HEK293 (cell line): ENCODE results near the gene HLF.

ENCODE experiments used
- CTCF ChIA-PET: fragments of 350-600 bp; formaldehyde crosslinking; extraction: SDS; loops from one replicate; lab custom pipeline; 2021; ENCODE audit warnings: antibody characterized with exemption; lab: Yijun Ruan, JAX
- POLR2A ChIA-PET: fragments of 300-600 bp; formaldehyde crosslinking; extraction: SDS; loops from one replicate; lab custom pipeline; 2020; ENCODE audit warnings: antibody characterized with exemption, inconsistent platforms; lab: Yijun Ruan, JAX
- H3K27ac ChIP-seq: fragments of 200-500 bp; sonication (Bioruptor generic); 2 replicates; pipeline ENCODE4 v1.5.1; 2014; ENCODE audit warnings: low read depth, low read length, control low read depth, inconsistent platforms; ENCODE audit errors: extremely low read depth
- H3K36me3 ChIP-seq, 2 experiments: fragments of 200-500 bp in 1 of 2; sonication (Bioruptor generic) in 1 of 2; 1 replicate in 1 of 2; 2 replicates in 1 of 2; pipeline ENCODE4 v1.5.1; 2014 to 2017; ENCODE audit warnings: inconsistent platforms in 2 of 2, low read length in 2 of 2; ENCODE audit not compliant: control insufficient read depth in 2 of 2, insufficient read depth in 1 of 2
- H3K4me1 ChIP-seq: fragments of 200-500 bp; sonication (Bioruptor generic); 2 replicates; pipeline ENCODE4 v1.5.1; 2014; ENCODE audit warnings: mild to moderate bottlenecking, low read length, inconsistent platforms; ENCODE audit not compliant: control insufficient read depth, insufficient read depth
- H3K4me3 ChIP-seq: 2 replicates; pipeline ENCODE4 v1.5.1; 2011; ENCODE audit warnings: low read depth, mild to moderate bottlenecking, control low read depth, low read length, moderate library complexity
- H3K9me3 ChIP-seq: fragments of 200-500 bp; sonication (Bioruptor generic); 2 replicates; pipeline ENCODE4 v1.5.1; 2014; ENCODE audit warnings: low read depth, low read length, inconsistent platforms; ENCODE audit not compliant: control insufficient read depth, insufficient read depth
- HIC1 ChIP-seq: fragments of 450-650 bp; formaldehyde crosslinking; IDR thresholded peaks from 2 replicates; pipeline ENCODE4 v1.5.1; 2016; ENCODE audit warnings: missing biosample characterization, missing genetic modification characterization
- MZF1 ChIP-seq: fragments of 450-650 bp; formaldehyde crosslinking; IDR thresholded peaks from 2 replicates; pipeline ENCODE4 v1.5.1; 2017; ENCODE audit warnings: missing biosample characterization, missing genetic modification characterization, borderline replicate concordance
- PRDM1 ChIP-seq: fragments of 450-650 bp; formaldehyde crosslinking; IDR thresholded peaks from 2 replicates; pipeline ENCODE4; 2016; ENCODE audit warnings: missing biosample characterization, missing genetic modification characterization
- PRDM2 ChIP-seq: fragments of 450-650 bp; formaldehyde crosslinking; IDR thresholded peaks from 2 replicates; pipeline ENCODE4 v1.5.1; 2016; ENCODE audit warnings: missing biosample characterization, missing genetic modification characterization, borderline replicate concordance
- SP2 ChIP-seq: fragments of 450-650 bp; formaldehyde crosslinking; IDR thresholded peaks from 2 replicates; pipeline ENCODE4 v1.5.1; 2016; ENCODE audit warnings: missing biosample characterization, missing genetic modification characterization
- ZBTB7A ChIP-seq: fragments of 450-650 bp; formaldehyde crosslinking; IDR thresholded peaks from 2 replicates; pipeline ENCODE4 v1.5.1; 2016; ENCODE audit warnings: low read depth, missing biosample characterization, missing genetic modification characterization
- ZNF148 ChIP-seq: fragments of 450-650 bp; formaldehyde crosslinking; IDR thresholded peaks from 2 replicates; pipeline ENCODE4 v1.5.0; 2017; ENCODE audit warnings: missing biosample characterization, missing genetic modification characterization, borderline replicate concordance
- ZNF280C ChIP-seq: fragments of 450-650 bp; formaldehyde crosslinking; IDR thresholded peaks from 2 replicates; pipeline ENCODE4 v1.5.1; 2016; ENCODE audit warnings: missing biosample characterization, missing genetic modification characterization
- ZNF362 ChIP-seq: fragments of 450-650 bp; formaldehyde crosslinking; IDR thresholded peaks from 2 replicates; pipeline ENCODE4 v1.5.1; 2016; ENCODE audit warnings: missing biosample characterization, missing genetic modification characterization
- ZNF530 ChIP-seq: fragments of 450-650 bp; formaldehyde crosslinking; IDR thresholded peaks from 2 replicates; pipeline ENCODE4 v1.5.1; 2016; ENCODE audit warnings: low read depth, missing biosample characterization, missing genetic modification characterization
- ZNF654 ChIP-seq: fragments of 450-650 bp; formaldehyde crosslinking; IDR thresholded peaks from 2 replicates; pipeline ENCODE4 v1.5.1; 2016; ENCODE audit warnings: low read depth, missing biosample characterization, missing genetic modification characterization
- ZNF707 ChIP-seq: fragments of 450-650 bp; formaldehyde crosslinking; IDR thresholded peaks from 2 replicates; pipeline ENCODE4 v1.5.1; 2016; ENCODE audit warnings: missing biosample characterization, missing genetic modification characterization
- ZNF768 ChIP-seq: fragments of 450-650 bp; formaldehyde crosslinking; IDR thresholded peaks from 2 replicates; pipeline ENCODE4 v1.5.1; 2018; ENCODE audit warnings: missing biosample characterization, mild to moderate bottlenecking, missing genetic modification characterization
- ZSCAN4 ChIP-seq: fragments of 450-650 bp; formaldehyde crosslinking; IDR thresholded peaks from 2 replicates; pipeline ENCODE4 v1.5.1; 2017; ENCODE audit warnings: missing biosample characterization, missing genetic modification characterization

Gene HLF

GRCh38 chr17:55325406-55325805 lies 60.6 kb downstream of the HLF start:
- Histone ChIP-seq H3K27ac (no peak overlapping the region), H3K9me3 (no peaks in the 10 kb centered on the region), H3K4me3 (no peak overlapping the region), H3K36me3 (no peaks in the 10 kb centered on the region), H3K4me1 (no peaks in the 10 kb centered on the region)
- ChIA-PET CTCF (interaction anchor here (0.5 to 1.2 kb wide), 5 partner anchors 9 to 169 kb away, joined by 3 to 7 read pairs (median 4); no protein-coding TSS in a partner anchor), POLR2A (no interaction called here)
- TF ChIP-seq ZNF768 (no peak), ZNF530 (no peak), ZNF148 (tag by site-specific recombination) (no peak), PRDM1 (tag by site-specific recombination) (no peak), PRDM2 (tag by site-specific recombination) (no peak), ZNF707 (tag by site-specific recombination) (no peak), ZNF280C (tag by site-specific recombination) (no peak), HIC1 (tag by site-specific recombination) (no peak), ZNF654 (tag by site-specific recombination) (no peak)

GRCh38 chr17:55326030-55326429 lies 61.3 kb downstream of the HLF start:
- H3K4me3 ChIP-seq, result no peak overlapping the region
- H3K36me3 ChIP-seq, result no peaks in the 10 kb centered on the region
- ChIA-PET POLR2A (no interaction called here), CTCF (interaction anchor here (0.6 to 1.2 kb wide), 3 partner anchors 31 to 1231 kb away, joined by 3 to 4 read pairs (median 3); no protein-coding TSS in a partner anchor)
- H3K4me1 ChIP-seq, result no peaks in the 10 kb centered on the region
- TF ChIP-seq MZF1 (tag by site-specific recombination), result no peak
- TF ChIP-seq ZBTB7A (tag by site-specific recombination), result no peak
- TF ChIP-seq ZNF362 (tag by site-specific recombination), result no peak
- TF ChIP-seq SP2, result no peak
- TF ChIP-seq ZSCAN4 (tag by site-specific recombination), result no peak
- H3K27ac ChIP-seq, result no peak overlapping the region
- H3K9me3 ChIP-seq, result no peaks in the 10 kb centered on the region
